Activated naive CD4-positive, alpha-beta T cell treated with anti-CD3 and anti-CD28 coated beads for 36 hours (primary cell): ENCODE data around the gene FRMD4A. TPM values are rescaled to one million over a fixed set of nuclear protein-coding genes. Genes with fewer than 3 reads are reported as not detected.

Experiments
- CTCF ChIA-PET: fragments of 350-600 bp; sonication (Branson Sonifier 250); formaldehyde crosslinking; loops from one replicate; lab custom pipeline; 2021; ENCODE audit warnings: antibody characterized with exemption; lab: Charles Lee
- DNase-seq: peaks from one replicate; pipeline ENCODE4 v3.0.0-alpha.2; 2020
- H3K27ac Mint-ChIP-seq: one replicate; pipeline ENCODE4 v1.8.0; 2021; ENCODE audit warnings: mild to moderate bottlenecking, mixed read lengths
- H3K27me3 Mint-ChIP-seq: one replicate; pipeline ENCODE4 v1.8.0; 2021; ENCODE audit warnings: low read depth, mixed read lengths
- H3K36me3 Mint-ChIP-seq: one replicate; pipeline ENCODE4 v1.8.0; 2021; ENCODE audit warnings: low read depth, mixed read lengths
- H3K4me1 Mint-ChIP-seq: one replicate; pipeline ENCODE4 v1.8.0; 2021; ENCODE audit warnings: low read depth, mixed read lengths
- H3K4me3 Mint-ChIP-seq: one replicate; pipeline ENCODE4 v1.8.0; 2021; ENCODE audit warnings: mild to moderate bottlenecking, moderate library complexity, mixed read lengths
- H3K9me3 Mint-ChIP-seq: one replicate; pipeline ENCODE4 v1.8.0; 2021; ENCODE audit warnings: mixed read lengths
- intact Hi-C: fragments of 100-400 bp; cut with micrococcal nuclease; formaldehyde crosslinking; loops from one replicate; pipeline ENCODE4 v1.15.1; 2023
- total RNA-seq, 2 experiments: library from RNA; stranded (reverse); gene quantifications; one replicate each; pipeline ENCODE4 v1.2.3, GENCODE V29; 2021

The FRMD4A gene
- total RNA-seq, 2 experiments from 2014 or later, result 0.69 to 1.1 TPM

- intact Hi-C loops, result no loop called here
- Mint-ChIP-seq H3K4me3 (no peak overlapping the region), H3K27me3 (peaks cover 15% of the 10 kb centered on the region), H3K9me3 (no peaks in the 10 kb centered on the region), H3K36me3 (no peaks in the 10 kb centered on the region), H3K27ac (no peak overlapping the region), H3K4me1 (peaks cover under 1% of the 10 kb centered on the region)
- CTCF ChIA-PET, result interaction anchor here (0.6 kb wide), 1 partner anchor 424 kb away, joined by 5 read pairs; no protein-coding TSS in a partner anchor
- no peak for DNase-seq
These were observed 629.4 kb downstream of the FRMD4A start for GRCh38 chr10:13701157-13701919.

- Mint-ChIP-seq H3K27me3 (peaks cover 17% of the 10 kb centered on the region), H3K27ac (no peak overlapping the region), H3K9me3 (no peaks in the 10 kb centered on the region), H3K36me3 (no peaks in the 10 kb centered on the region), H3K4me1 (no peaks in the 10 kb centered on the region), H3K4me3 (no peak overlapping the region)
- CTCF ChIA-PET, result no interaction called here
- no peak for DNase-seq
- intact Hi-C loops, result no loop called here
These were observed 630.1 kb downstream of the FRMD4A start for GRCh38 chr10:13700473-13701144.

- no peaks in the 10 kb centered on the region for H3K9me3 Mint-ChIP-seq
- intact Hi-C loops, result no loop called here
These were observed 631.5 kb downstream of the FRMD4A start for GRCh38 chr10:13699216-13699615.

GRCh38 chr10:13698217-13698616 is 632.5 kb downstream of the FRMD4A start:
- Mint-ChIP-seq H3K27me3 (peaks cover 8% of the 10 kb centered on the region), H3K9me3 (no peaks in the 10 kb centered on the region), H3K36me3 (no peaks in the 10 kb centered on the region), H3K27ac (no peak overlapping the region), H3K4me3 (no peak overlapping the region), H3K4me1 (no peaks in the 10 kb centered on the region)
- intact Hi-C loops, result no loop called here
- CTCF ChIA-PET, result no interaction called here
- DNase-seq, result no peak

More at GRCh38 chr10:13699216-13699615, 631.5 kb downstream of the FRMD4A start:
- CTCF ChIA-PET, result no interaction called here
- Mint-ChIP-seq H3K4me1 (no peaks in the 10 kb centered on the region), H3K4me3 (no peak overlapping the region), H3K36me3 (no peaks in the 10 kb centered on the region), H3K27me3 (peaks cover 11% of the 10 kb centered on the region), H3K27ac (no peak overlapping the region)
- DNase-seq, result no peak

- Mint-ChIP-seq H3K4me3 (no peak overlapping the region), H3K4me1 (no peaks in the 10 kb centered on the region), H3K27me3 (peaks cover 4% of the 10 kb centered on the region), H3K9me3 (no peaks in the 10 kb centered on the region), H3K27ac (no peak overlapping the region), H3K36me3 (no peaks in the 10 kb centered on the region)
- CTCF ChIA-PET, result no interaction called here
- intact Hi-C loops, result no loop called here
- DNase-seq, result no peak
These were observed 634.7 kb downstream of the FRMD4A start for GRCh38 chr10:13696071-13696470.

GRCh38 chr10:13695588-13695987 is 635.1 kb downstream of the FRMD4A start:
- no peaks in the 10 kb centered on the region for H3K9me3 Mint-ChIP-seq
- no peaks in the 10 kb centered on the region for H3K4me1 Mint-ChIP-seq
- no peaks in the 10 kb centered on the region for H3K36me3 Mint-ChIP-seq
- intact Hi-C loops, result no loop called here
- no peak overlapping the region for H3K27ac Mint-ChIP-seq
- CTCF ChIA-PET, result no interaction called here
- H3K4me3 Mint-ChIP-seq, result no peak overlapping the region
- H3K27me3 Mint-ChIP-seq, result peaks cover 4% of the 10 kb centered on the region
- DNase-seq, result no peak

GRCh38 chr10:13693783-13694700 is 636.7 kb downstream of the FRMD4A start:
- H3K27me3 Mint-ChIP-seq, result peaks cover 2% of the 10 kb centered on the region
- no peaks in the 10 kb centered on the region for H3K9me3 Mint-ChIP-seq
- H3K27ac Mint-ChIP-seq, result no peak overlapping the region
- CTCF ChIA-PET, result interaction anchor here (0.6 kb wide), 1 partner anchor 72 kb away, joined by 3 read pairs; no protein-coding TSS in a partner anchor
- DNase-seq, result no peak
- intact Hi-C loops, result no loop called here
- H3K4me1 Mint-ChIP-seq, result no peaks in the 10 kb centered on the region
- H3K36me3 Mint-ChIP-seq, result no peaks in the 10 kb centered on the region
- H3K4me3 Mint-ChIP-seq, result no peak overlapping the region

- no peaks in the 10 kb centered on the region for H3K9me3 Mint-ChIP-seq
- no peak overlapping the region for H3K4me3 Mint-ChIP-seq
- H3K4me1 Mint-ChIP-seq, result no peaks in the 10 kb centered on the region
- no peaks in the 10 kb centered on the region for H3K36me3 Mint-ChIP-seq
- no peak overlapping the region for H3K27ac Mint-ChIP-seq
- CTCF ChIA-PET, result interaction anchor here (0.6 kb wide), 1 partner anchor 494 kb away, joined by 5 read pairs; no protein-coding TSS in a partner anchor
- H3K27me3 Mint-ChIP-seq, result no peaks in the 10 kb centered on the region
- peak; percentile 41 for DNase-seq
- intact Hi-C loops, result no loop called here
These were observed 640.4 kb downstream of the FRMD4A start for GRCh38 chr10:13690281-13690825.

GRCh38 chr10:13686331-13686752 is 644.4 kb downstream of the FRMD4A start:
- intact Hi-C loops, result no loop called here
- no peak overlapping the region for H3K4me3 Mint-ChIP-seq
- H3K4me1 Mint-ChIP-seq, result no peaks in the 10 kb centered on the region
- no peak overlapping the region for H3K27ac Mint-ChIP-seq
- no peaks in the 10 kb centered on the region for H3K27me3 Mint-ChIP-seq
- no peak for DNase-seq
- H3K9me3 Mint-ChIP-seq, result no peaks in the 10 kb centered on the region
- H3K36me3 Mint-ChIP-seq, result no peaks in the 10 kb centered on the region
- CTCF ChIA-PET, result no interaction called here

GRCh38 chr10:13685885-13686284 is 644.8 kb downstream of the FRMD4A start:
- no peak for DNase-seq
- Mint-ChIP-seq H3K4me1 (no peaks in the 10 kb centered on the region), H3K4me3 (no peak overlapping the region), H3K27ac (no peak overlapping the region), H3K27me3 (peaks cover 2% of the 10 kb centered on the region), H3K9me3 (no peaks in the 10 kb centered on the region), H3K36me3 (no peaks in the 10 kb centered on the region)
- CTCF ChIA-PET, result no interaction called here
- intact Hi-C loops, result no loop called here

- H3K4me3 Mint-ChIP-seq, result no peak overlapping the region
- CTCF ChIA-PET, result interaction anchor here (0.7 kb wide), 1 partner anchor 93 kb away, joined by 3 read pairs; no protein-coding TSS in a partner anchor
- intact Hi-C loops, result no loop called here
- H3K36me3 Mint-ChIP-seq, result no peaks in the 10 kb centered on the region
- H3K9me3 Mint-ChIP-seq, result no peaks in the 10 kb centered on the region
- H3K27ac Mint-ChIP-seq, result no peak overlapping the region
- DNase-seq, result no peak
- peaks cover 2% of the 10 kb centered on the region for H3K27me3 Mint-ChIP-seq
- no peaks in the 10 kb centered on the region for H3K4me1 Mint-ChIP-seq
These were observed 645.8 kb downstream of the FRMD4A start for GRCh38 chr10:13684806-13685482.
